ENCODE measurements around the gene USP11. TPM values are rescaled to one million over a fixed set of nuclear protein-coding genes. Genes with fewer than 3 reads are reported as not detected.

Gene USP11
- polyA plus RNA-seq, 1 donor (not counting 4 experiments of a cell fraction or from before 2014, with no cell fraction given), result 6.3 TPM

DNA sequence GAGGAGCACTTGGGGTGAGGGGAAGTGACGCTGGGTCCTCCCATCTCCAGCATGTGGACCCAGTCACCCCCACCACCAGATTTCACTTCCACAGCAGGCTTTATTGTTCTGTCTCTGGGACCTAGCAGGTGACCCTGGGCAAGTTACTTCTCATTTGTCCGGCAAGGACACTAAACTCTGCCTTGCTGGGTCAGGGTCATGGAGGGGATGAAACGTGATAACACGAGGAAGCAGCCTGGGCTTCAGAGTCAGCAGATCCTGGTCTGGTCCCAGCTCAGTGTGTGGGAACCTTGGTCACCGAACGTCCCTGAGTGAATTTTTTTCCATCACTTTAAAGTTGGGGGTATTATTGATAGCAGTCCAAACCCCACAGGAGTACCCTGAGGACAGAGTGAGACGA is 35.3 kb upstream of the USP11 start:
- no peaks in the 10 kb centered on the region for H3K27me3 ChIP-seq (ENCODE audit: control insufficient read depth, extremely low read depth, insufficient read depth, low read length)
- dilution Hi-C loops (cut with MboI; ENCODE audit: extremely low pct_ligation_motif_present, low sequenced_read_pairs), result no loop called here
- no peak for TF ChIP-seq EZH2 (IDR thresholded peaks at IDR 0.05; ENCODE audit: low read length)
- TF ChIP-seq CTCF (optimal IDR thresholded peaks at IDR 0.05 in 1 of 3, IDR thresholded peaks at IDR 0.05 in 1 of 3, conservative IDR thresholded peaks at IDR 0.05 in 1 of 3; ENCODE audit: extremely low read depth in 1 of 3, insufficient read depth in 2 of 3, low read length in 3 of 3), result no peak
- H2AFZ ChIP-seq (ENCODE audit: control insufficient read depth, low read length), result no peak overlapping the region
- no peak for FAIRE-seq
- H3K36me3 ChIP-seq (ENCODE audit: control insufficient read depth in 2 of 2, extremely low read depth in 1 of 2, insufficient read depth in 2 of 2, low read length in 2 of 2), result peaks cover 41 to 60% of the 10 kb centered on the region in 2 experiments
- no peak for DNase-seq (ENCODE audit: low read depth, low spot score)
- no peak overlapping the region for H3K4me3 ChIP-seq (ENCODE audit: control insufficient read depth in 2 of 3, extremely low read depth in 1 of 3, insufficient read depth in 2 of 3, low read depth in 1 of 3, low read length in 3 of 3)
- H3K9me3 ChIP-seq (ENCODE audit: control insufficient read depth, low read depth, low read length), result no peaks in the 10 kb centered on the region
- H3K4me1 ChIP-seq (ENCODE audit: control insufficient read depth, extremely low read depth, insufficient read depth, low read length), result peaks cover 26% of the 10 kb centered on the region
- no peaks in the 10 kb centered on the region for H3K9me1 ChIP-seq (ENCODE audit: control insufficient read depth, extremely low read depth, insufficient read depth, low read length)
- H3K9ac ChIP-seq (ENCODE audit: control insufficient read depth, extremely low read depth, insufficient read depth, low read length), result no peak overlapping the region
- no peak overlapping the region for H3K27ac ChIP-seq (ENCODE audit: control insufficient read depth, insufficient read depth, low read length)
- H3K79me2 ChIP-seq (ENCODE audit: control insufficient read depth, insufficient read depth, low read length), result peaks cover 70% of the 10 kb centered on the region
- peaks cover 17% of the 10 kb centered on the region for H4K20me1 ChIP-seq (ENCODE audit: control insufficient read depth, extremely low read depth, insufficient read depth, low read length)
- H3K4me2 ChIP-seq (ENCODE audit: control insufficient read depth, extremely low read depth, insufficient read depth, low read depth, low read length), result no peak overlapping the region

GRCh38 chrX:47198026-47198686 is 34.7 kb upstream of the USP11 start:
- FAIRE-seq, result no peak
- H3K36me3 ChIP-seq (ENCODE audit: control insufficient read depth in 2 of 2, extremely low read depth in 1 of 2, insufficient read depth in 2 of 2, low read length in 2 of 2), result peaks cover 47 to 66% of the 10 kb centered on the region in 2 experiments

More at GRCh38 chrX:47198026-47198686, 34.7 kb upstream of the USP11 start:
- H3K9me3 ChIP-seq (ENCODE audit: control insufficient read depth, low read depth, low read length), result no peaks in the 10 kb centered on the region
- peaks cover 20% of the 10 kb centered on the region for H3K4me1 ChIP-seq (ENCODE audit: control insufficient read depth, extremely low read depth, insufficient read depth, low read length)
- no peak overlapping the region for H3K4me2 ChIP-seq (ENCODE audit: control insufficient read depth, extremely low read depth, insufficient read depth, low read depth, low read length)
- dilution Hi-C loops (cut with MboI; ENCODE audit: extremely low pct_ligation_motif_present, low sequenced_read_pairs), result no loop called here
- no peak overlapping the region for H3K9ac ChIP-seq (ENCODE audit: control insufficient read depth, extremely low read depth, insufficient read depth, low read length)
- H2AFZ ChIP-seq (ENCODE audit: control insufficient read depth, low read length), result no peak overlapping the region
- no peak overlapping the region for H3K27ac ChIP-seq (ENCODE audit: control insufficient read depth, insufficient read depth, low read length)
- H3K9me1 ChIP-seq (ENCODE audit: control insufficient read depth, extremely low read depth, insufficient read depth, low read length), result no peaks in the 10 kb centered on the region
- H3K79me2 ChIP-seq (ENCODE audit: control insufficient read depth, insufficient read depth, low read length), result peaks cover 70% of the 10 kb centered on the region
- DNase-seq (ENCODE audit: low read depth, low spot score), result no peak
- H4K20me1 ChIP-seq (ENCODE audit: control insufficient read depth, extremely low read depth, insufficient read depth, low read length), result peaks cover 17% of the 10 kb centered on the region
- TF ChIP-seq CTCF (optimal IDR thresholded peaks at IDR 0.05 in 1 of 3, IDR thresholded peaks at IDR 0.05 in 1 of 3, conservative IDR thresholded peaks at IDR 0.05 in 1 of 3; ENCODE audit: extremely low read depth in 1 of 3, insufficient read depth in 2 of 3, low read length in 3 of 3), result no peak
- no peak for TF ChIP-seq EZH2 (IDR thresholded peaks at IDR 0.05; ENCODE audit: low read length)
- no peaks in the 10 kb centered on the region for H3K27me3 ChIP-seq (ENCODE audit: control insufficient read depth, extremely low read depth, insufficient read depth, low read length)
- H3K4me3 ChIP-seq (ENCODE audit: control insufficient read depth in 2 of 3, extremely low read depth in 1 of 3, insufficient read depth in 2 of 3, low read depth in 1 of 3, low read length in 3 of 3), result no peak overlapping the region
